Hepatocyte (in vitro differentiated cells): ENCODE measurements around the gene TRIM4. TPM values are rescaled to one million over a fixed set of nuclear protein-coding genes. Genes with fewer than 3 reads are reported as not detected.
A peak's percentile ranks its signal among the peaks of the same experiment; 100 is the strongest.

Experiments
- DNase-seq: peaks from one replicate; pipeline ENCODE4 v3.0.0-alpha.2; 2016; ENCODE audit warnings: low spot score
- H2AFZ ChIP-seq: fragments of 200-600 bp; sonication (generic); 2 replicates; pipeline ENCODE4 v1.6.0; 2016; ENCODE audit warnings: antibody characterized with exemption, mild to moderate bottlenecking
- H3K27ac ChIP-seq: fragments of 200-600 bp; sonication (generic); 2 replicates; pipeline ENCODE4 v1.5.1; 2016; ENCODE audit warnings: mild to moderate bottlenecking
- H3K27me3 ChIP-seq: fragments of 200-600 bp; sonication (generic); 2 replicates; pipeline ENCODE4 v1.6.1; 2016
- H3K36me3 ChIP-seq: fragments of 200-600 bp; sonication (generic); replicated peaks from 2 replicates; pipeline ENCODE4 v1.5.1; 2016; ENCODE audit warnings: low read depth; ENCODE audit not compliant: insufficient read depth
- H3K4me1 ChIP-seq: fragments of 200-600 bp; sonication (generic); 2 replicates; pipeline ENCODE4 v1.5.1; 2016; ENCODE audit warnings: mild to moderate bottlenecking, moderate library complexity; ENCODE audit not compliant: insufficient read depth
- H3K4me2 ChIP-seq: fragments of 200-600 bp; sonication (generic); 2 replicates; pipeline ENCODE4 v1.6.0; 2016
- H3K4me3 ChIP-seq: fragments of 200-600 bp; sonication (generic); 2 replicates; pipeline ENCODE4 v1.5.1; 2016; ENCODE audit warnings: mild to moderate bottlenecking
- H3K79me2 ChIP-seq: fragments of 200-600 bp; sonication (generic); 2 replicates; pipeline ENCODE4 v1.6.0; 2017; ENCODE audit warnings: mild to moderate bottlenecking
- H3K9me2 ChIP-seq: fragments of 200-600 bp; sonication (generic); replicated peaks from 2 replicates; pipeline ENCODE4 v1.6.0; 2017; ENCODE audit warnings: mild to moderate bottlenecking; ENCODE audit not compliant: insufficient read depth
- H3K9me3 ChIP-seq: fragments of 200-600 bp; sonication (generic); 2 replicates; pipeline ENCODE4 v1.5.1; 2016; ENCODE audit warnings: low read depth, mild to moderate bottlenecking
- H4K20me1 ChIP-seq: fragments of 200-600 bp; sonication (generic); 2 replicates; pipeline ENCODE4 v1.6.0; 2016; ENCODE audit warnings: mild to moderate bottlenecking; ENCODE audit not compliant: insufficient read depth, poor library complexity, severe bottlenecking
- EZH2 ChIP-seq: fragments of 200-600 bp; sonication (generic); IDR thresholded peaks from 2 replicates; pipeline ENCODE4 v1.6.1; 2016; ENCODE audit warnings: antibody characterized with exemption, mild to moderate bottlenecking, borderline replicate concordance
- EZH2phosphoT487 ChIP-seq: fragments of 200-600 bp; sonication (generic); IDR thresholded peaks from one replicate; pipeline ENCODE4 v1.6.1; 2018; ENCODE audit warnings: antibody characterized with exemption, mild to moderate bottlenecking, low read depth, moderate library complexity; ENCODE audit not compliant: unreplicated experiment, severe bottlenecking
- WGBS: methylation state at CpG from one replicate; pipeline ENCODE4 v1.1.6; 2016; ENCODE audit warnings: low lambda C conversion rate; ENCODE audit errors: missing lambda C conversion rate; 5-methylcytosine and 5-hydroxymethylcytosine counted together
- polyA plus RNA-seq: library from polyadenylated mRNA; unstranded; fragments of >200 nt; fragmentation: Nextera tagmentation; extraction: Ambion mirVana; gene quantifications from 2 replicates; pipeline ENCODE4 v1.2.1, GENCODE V29; 2016
- total RNA-seq: library from RNA; depleted of rRNA; stranded (reverse); fragments of >200 nt; gene quantifications from 2 replicates; pipeline ENCODE4 v1.2.3, GENCODE V29; 2014
- TF ChIP-seq, protein P1 (sequence below): fragments of 200-600 bp; sonication (generic); IDR thresholded peaks from 2 replicates; pipeline ENCODE4 v1.5.1; 2016; ENCODE audit warnings: antibody characterized with exemption, mild to moderate bottlenecking; ENCODE audit not compliant: poor library complexity

The TRIM4 gene
- total and polyA plus RNA-seq, 2 experiments from 2014 or later, result 1.5 to 2.7 TPM

GRCh38 chr7:99930376-99930775, 11.0 kb upstream of the TRIM4 start:
- H4K20me1 ChIP-seq, result no peaks in the 10 kb centered on the region
- TF ChIP-seq, protein P1, sequence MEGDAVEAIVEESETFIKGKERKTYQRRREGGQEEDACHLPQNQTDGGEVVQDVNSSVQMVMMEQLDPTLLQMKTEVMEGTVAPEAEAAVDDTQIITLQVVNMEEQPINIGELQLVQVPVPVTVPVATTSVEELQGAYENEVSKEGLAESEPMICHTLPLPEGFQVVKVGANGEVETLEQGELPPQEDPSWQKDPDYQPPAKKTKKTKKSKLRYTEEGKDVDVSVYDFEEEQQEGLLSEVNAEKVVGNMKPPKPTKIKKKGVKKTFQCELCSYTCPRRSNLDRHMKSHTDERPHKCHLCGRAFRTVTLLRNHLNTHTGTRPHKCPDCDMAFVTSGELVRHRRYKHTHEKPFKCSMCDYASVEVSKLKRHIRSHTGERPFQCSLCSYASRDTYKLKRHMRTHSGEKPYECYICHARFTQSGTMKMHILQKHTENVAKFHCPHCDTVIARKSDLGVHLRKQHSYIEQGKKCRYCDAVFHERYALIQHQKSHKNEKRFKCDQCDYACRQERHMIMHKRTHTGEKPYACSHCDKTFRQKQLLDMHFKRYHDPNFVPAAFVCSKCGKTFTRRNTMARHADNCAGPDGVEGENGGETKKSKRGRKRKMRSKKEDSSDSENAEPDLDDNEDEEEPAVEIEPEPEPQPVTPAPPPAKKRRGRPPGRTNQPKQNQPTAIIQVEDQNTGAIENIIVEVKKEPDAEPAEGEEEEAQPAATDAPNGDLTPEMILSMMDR, result no peak
- TF ChIP-seq EZH2phosphoT487 (no peak), EZH2 (no peak)
- WGBS, result 92% methylated on average over 3 of the region's 3 CpGs

DNA sequence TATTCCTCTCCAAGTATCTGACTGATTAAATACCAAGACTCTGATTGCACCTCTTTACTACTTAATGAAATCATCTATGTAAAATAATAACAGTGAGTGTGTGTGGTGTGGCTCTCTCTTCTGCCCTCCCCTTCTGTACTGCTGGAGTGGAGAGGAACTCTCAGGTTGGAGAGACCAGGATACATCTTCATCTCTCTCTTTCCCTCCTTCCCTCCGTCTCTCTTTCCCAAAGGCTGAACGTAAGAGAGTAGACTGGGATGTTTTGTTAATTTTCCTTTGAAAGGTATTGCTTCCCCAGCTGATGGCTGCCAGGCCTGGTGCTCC, 10.4 kb upstream of the TRIM4 start:
- H3K27ac ChIP-seq, result no peak overlapping the region
- H3K9me3 ChIP-seq, result no peaks in the 10 kb centered on the region
- no peak for DNase-seq
- peaks cover 5% of the 10 kb centered on the region for H3K4me1 ChIP-seq
- 42% methylated on average over 2 of the region's 2 CpGs for WGBS
- H3K4me2 ChIP-seq, result peak overlapping the region; percentile 68
- no peaks in the 10 kb centered on the region for H3K36me3 ChIP-seq
- no peak overlapping the region for H2AFZ ChIP-seq
- H3K27me3 ChIP-seq, result peaks cover 27% of the 10 kb centered on the region
- H3K9me2 ChIP-seq, result no peaks in the 10 kb centered on the region
- no peak overlapping the region for H3K4me3 ChIP-seq
- TF ChIP-seq, protein P1, result no peak
- TF ChIP-seq EZH2phosphoT487 (no peak), EZH2 (no peak)
- no peaks in the 10 kb centered on the region for H3K79me2 ChIP-seq
- no peaks in the 10 kb centered on the region for H4K20me1 ChIP-seq

More at GRCh38 chr7:99930376-99930775, 11.0 kb upstream of the TRIM4 start:
- Histone ChIP-seq H3K9me3 (no peaks in the 10 kb centered on the region), H3K27ac (no peak overlapping the region), H3K4me1 (peaks cover 5% of the 10 kb centered on the region), H3K4me3 (no peak overlapping the region), H2AFZ (no peak overlapping the region), H3K27me3 (peaks cover 27% of the 10 kb centered on the region), H3K9me2 (no peaks in the 10 kb centered on the region), H3K79me2 (no peaks in the 10 kb centered on the region), H3K4me2 (no peak overlapping the region), H3K36me3 (no peaks in the 10 kb centered on the region)
- no peak for DNase-seq

- no peak within 1 kb of the TSS for H2AFZ ChIP-seq
- H3K4me2 ChIP-seq, result peak within 1 kb of the TSS; percentile 68
- H3K9me3 ChIP-seq, result no peaks in the 10 kb centered on the region
- peak; percentile 75 for DNase-seq
- no peaks in the 10 kb centered on the region for H3K79me2 ChIP-seq
- H3K27ac ChIP-seq, result no peak within 1 kb of the TSS
- no peaks in the 10 kb centered on the region for H3K36me3 ChIP-seq
- H3K4me1 ChIP-seq, result peaks cover 5% of the 10 kb centered on the region
- peaks cover 27% of the 10 kb centered on the region for H3K27me3 ChIP-seq
- WGBS, result 24% methylated on average over 22 of the region's 22 CpGs
- no peaks in the 10 kb centered on the region for H3K9me2 ChIP-seq
- H4K20me1 ChIP-seq, result no peaks in the 10 kb centered on the region
- H3K4me3 ChIP-seq, result no peak within 1 kb of the TSS
- no peak for TF ChIP-seq EZH2
- TF ChIP-seq, protein P1, result peak; percentile 46
These were observed 9.8 kb upstream of the TRIM4 start, which contains the start of gene GJC3 for GRCh38 chr7:99928994-99929729. GJC3 (minus strand) TSS chr7:99929620; CDS start chr7:99929620, 0 bp downstream.
